ENCODE data around the gene ROR2.

ROR2 gene

GRCh38 chr9:91908746-91909145 lies 41.3 kb downstream of the ROR2 start:
- TF ChIP-seq, protein P1, sequence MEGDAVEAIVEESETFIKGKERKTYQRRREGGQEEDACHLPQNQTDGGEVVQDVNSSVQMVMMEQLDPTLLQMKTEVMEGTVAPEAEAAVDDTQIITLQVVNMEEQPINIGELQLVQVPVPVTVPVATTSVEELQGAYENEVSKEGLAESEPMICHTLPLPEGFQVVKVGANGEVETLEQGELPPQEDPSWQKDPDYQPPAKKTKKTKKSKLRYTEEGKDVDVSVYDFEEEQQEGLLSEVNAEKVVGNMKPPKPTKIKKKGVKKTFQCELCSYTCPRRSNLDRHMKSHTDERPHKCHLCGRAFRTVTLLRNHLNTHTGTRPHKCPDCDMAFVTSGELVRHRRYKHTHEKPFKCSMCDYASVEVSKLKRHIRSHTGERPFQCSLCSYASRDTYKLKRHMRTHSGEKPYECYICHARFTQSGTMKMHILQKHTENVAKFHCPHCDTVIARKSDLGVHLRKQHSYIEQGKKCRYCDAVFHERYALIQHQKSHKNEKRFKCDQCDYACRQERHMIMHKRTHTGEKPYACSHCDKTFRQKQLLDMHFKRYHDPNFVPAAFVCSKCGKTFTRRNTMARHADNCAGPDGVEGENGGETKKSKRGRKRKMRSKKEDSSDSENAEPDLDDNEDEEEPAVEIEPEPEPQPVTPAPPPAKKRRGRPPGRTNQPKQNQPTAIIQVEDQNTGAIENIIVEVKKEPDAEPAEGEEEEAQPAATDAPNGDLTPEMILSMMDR (conservative IDR thresholded peaks at IDR 0.05; ENCODE audit: low read length) = no peak
- no peak for TF ChIP-seq EZH2phosphoT487 (IDR thresholded peaks at IDR 0.05; ENCODE audit: borderline replicate concordance)
- peaks cover 9% of the 10 kb centered on the region for H3K4me1 ChIP-seq (ENCODE audit: insufficient read depth, low read length, poor library complexity, severe bottlenecking)
- H3K4me3 ChIP-seq (ENCODE audit: low read length, poor library complexity, severe bottlenecking) = no peak overlapping the region
- no peaks in the 10 kb centered on the region for H4K20me1 ChIP-seq (ENCODE audit: insufficient read depth, low read length, poor library complexity, severe bottlenecking)
- no peak overlapping the region for H3K9ac ChIP-seq (ENCODE audit: low read depth, low read length, poor library complexity, severe bottlenecking)
- no peaks in the 10 kb centered on the region for H3F3A ChIP-seq (ENCODE audit: low read depth)
- no peaks in the 10 kb centered on the region for H3K9me3 ChIP-seq (ENCODE audit: insufficient read depth, low read depth, low read length)
- no peaks in the 10 kb centered on the region for H3K36me3 ChIP-seq (ENCODE audit: insufficient read depth, low read length)
- H3K27me3 ChIP-seq (ENCODE audit: insufficient read depth, low read length, poor library complexity, severe bottlenecking) = no peaks in the 10 kb centered on the region
- H3K4me2 ChIP-seq (ENCODE audit: low read depth, low read length, poor library complexity, severe bottlenecking) = no peak overlapping the region
- H3K79me2 ChIP-seq (ENCODE audit: insufficient read depth, low read length) = no peaks in the 10 kb centered on the region
- no peak overlapping the region for H2AFZ ChIP-seq (ENCODE audit: low read length)
- H3K9me2 ChIP-seq (replicated peaks; ENCODE audit: low read depth, low read length) = no peaks in the 10 kb centered on the region

- Histone ChIP-seq H2AFZ (ENCODE audit: low read length) (no peak overlapping the region), H3K4me1 (ENCODE audit: insufficient read depth, low read length, poor library complexity, severe bottlenecking) (peaks cover 12% of the 10 kb centered on the region)
These were observed 41.8 kb downstream of the ROR2 start for GRCh38 chr9:91908293-91908623.

GRCh38 chr9:91907484-91908292 lies 42.3 kb downstream of the ROR2 start:
- Histone ChIP-seq H3K4me3 (ENCODE audit: low read length, poor library complexity, severe bottlenecking) (no peak overlapping the region), H3K79me2 (ENCODE audit: insufficient read depth, low read length) (no peaks in the 10 kb centered on the region), H3K4me2 (ENCODE audit: low read depth, low read length, poor library complexity, severe bottlenecking) (no peak overlapping the region), H3K4me1 (ENCODE audit: insufficient read depth, low read length, poor library complexity, severe bottlenecking) (peaks cover 12% of the 10 kb centered on the region), H3K36me3 (ENCODE audit: insufficient read depth, low read length) (no peaks in the 10 kb centered on the region), H3F3A (ENCODE audit: low read depth) (no peaks in the 10 kb centered on the region), H3K27me3 (ENCODE audit: insufficient read depth, low read length, poor library complexity, severe bottlenecking) (no peaks in the 10 kb centered on the region), H4K20me1 (ENCODE audit: insufficient read depth, low read length, poor library complexity, severe bottlenecking) (no peaks in the 10 kb centered on the region), H3K9me2 (replicated peaks; ENCODE audit: low read depth, low read length) (no peaks in the 10 kb centered on the region), H3K9ac (ENCODE audit: low read depth, low read length, poor library complexity, severe bottlenecking) (no peak overlapping the region), H3K9me3 (ENCODE audit: insufficient read depth, low read depth, low read length) (no peaks in the 10 kb centered on the region), H2AFZ (ENCODE audit: low read length) (no peak overlapping the region)
- TF ChIP-seq, protein P1 (conservative IDR thresholded peaks at IDR 0.05; ENCODE audit: low read length) = no peak
- no peak for TF ChIP-seq EZH2phosphoT487 (IDR thresholded peaks at IDR 0.05; ENCODE audit: borderline replicate concordance)

More at GRCh38 chr9:91908293-91908623, 41.8 kb downstream of the ROR2 start:
- Histone ChIP-seq H3K9me3 (ENCODE audit: insufficient read depth, low read depth, low read length) (no peaks in the 10 kb centered on the region), H3K9ac (ENCODE audit: low read depth, low read length, poor library complexity, severe bottlenecking) (no peak overlapping the region), H3K36me3 (ENCODE audit: insufficient read depth, low read length) (no peaks in the 10 kb centered on the region), H4K20me1 (ENCODE audit: insufficient read depth, low read length, poor library complexity, severe bottlenecking) (no peaks in the 10 kb centered on the region), H3K9me2 (replicated peaks; ENCODE audit: low read depth, low read length) (no peaks in the 10 kb centered on the region), H3K79me2 (ENCODE audit: insufficient read depth, low read length) (no peaks in the 10 kb centered on the region), H3K27me3 (ENCODE audit: insufficient read depth, low read length, poor library complexity, severe bottlenecking) (no peaks in the 10 kb centered on the region), H3F3A (ENCODE audit: low read depth) (no peaks in the 10 kb centered on the region), H3K4me2 (ENCODE audit: low read depth, low read length, poor library complexity, severe bottlenecking) (no peak overlapping the region), H3K4me3 (ENCODE audit: low read length, poor library complexity, severe bottlenecking) (no peak overlapping the region)
- TF ChIP-seq, protein P1 (conservative IDR thresholded peaks at IDR 0.05; ENCODE audit: low read length) = no peak
- TF ChIP-seq EZH2phosphoT487 (IDR thresholded peaks at IDR 0.05; ENCODE audit: borderline replicate concordance) = no peak
